Astrocyte of the hippocampus (primary cell): ENCODE measurements around the gene AGPAT3.
A peak's percentile ranks its signal among the peaks of the same experiment; 100 is the strongest.

Source experiments
- DNase-seq: peaks from one replicate; pipeline ENCODE4 v3.0.0; 2011; ENCODE audit warnings: low read depth, low spot score

The AGPAT3 gene

DNA sequence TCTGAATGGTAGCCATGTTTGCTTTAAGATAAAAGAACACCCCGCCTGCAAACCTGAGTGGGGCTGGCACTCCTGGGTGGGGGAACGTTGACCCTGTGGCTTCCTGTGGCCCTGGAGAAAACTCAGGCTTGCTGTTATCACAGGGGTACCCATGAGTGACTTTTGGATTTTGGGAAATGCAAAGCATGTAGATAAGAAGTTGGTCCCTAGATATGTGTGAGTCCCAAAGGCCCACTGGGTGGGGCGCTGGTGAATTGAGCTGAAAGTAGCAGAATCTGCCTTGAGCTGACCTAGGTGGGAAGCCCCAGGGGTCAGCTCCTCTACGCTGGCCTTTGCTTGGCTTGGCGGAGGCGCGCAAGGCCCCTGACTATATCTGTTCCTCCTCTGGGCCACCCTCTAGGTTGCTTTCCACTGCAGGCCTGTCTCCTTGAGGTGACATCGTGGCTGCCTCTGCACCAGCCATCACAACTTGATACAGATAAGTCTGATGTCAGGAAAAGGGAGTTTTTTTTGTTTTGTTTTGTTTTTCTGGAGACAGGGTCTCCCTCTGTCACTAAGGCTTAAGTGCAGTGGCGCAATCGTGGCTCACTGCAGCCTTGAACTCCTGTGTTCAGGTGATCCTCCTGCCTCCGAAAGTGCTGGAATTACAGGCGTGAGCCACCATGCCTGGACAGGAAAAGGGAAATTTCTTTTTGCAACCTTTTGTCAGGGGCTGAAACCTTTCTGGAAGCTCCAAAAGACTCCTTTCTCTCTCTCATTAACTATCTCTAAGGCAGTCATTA, 72.2 kb downstream of the AGPAT3 start:
- no peak for DNase-seq

DNA sequence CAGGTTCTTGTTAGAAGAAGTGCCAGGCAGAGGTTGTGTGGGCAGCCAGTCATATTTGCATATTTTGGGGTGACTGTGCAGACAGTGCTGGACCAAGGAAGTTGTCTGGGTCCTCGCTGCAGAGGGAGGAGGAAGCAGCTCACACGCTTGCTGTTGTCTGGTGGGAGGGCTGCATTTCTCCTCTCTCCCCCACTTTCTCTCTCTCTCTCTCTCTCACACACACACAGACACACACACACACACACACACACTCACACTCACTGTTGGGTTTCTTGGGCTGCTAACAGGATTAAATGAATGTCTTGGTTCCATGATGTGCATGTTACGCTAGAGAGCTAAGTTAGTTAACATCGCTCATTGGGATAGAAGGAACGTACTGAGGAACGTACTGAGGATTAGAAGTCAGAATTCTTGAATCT, 72.9 kb downstream of the AGPAT3 start:
- DNase-seq = no peak

DNA sequence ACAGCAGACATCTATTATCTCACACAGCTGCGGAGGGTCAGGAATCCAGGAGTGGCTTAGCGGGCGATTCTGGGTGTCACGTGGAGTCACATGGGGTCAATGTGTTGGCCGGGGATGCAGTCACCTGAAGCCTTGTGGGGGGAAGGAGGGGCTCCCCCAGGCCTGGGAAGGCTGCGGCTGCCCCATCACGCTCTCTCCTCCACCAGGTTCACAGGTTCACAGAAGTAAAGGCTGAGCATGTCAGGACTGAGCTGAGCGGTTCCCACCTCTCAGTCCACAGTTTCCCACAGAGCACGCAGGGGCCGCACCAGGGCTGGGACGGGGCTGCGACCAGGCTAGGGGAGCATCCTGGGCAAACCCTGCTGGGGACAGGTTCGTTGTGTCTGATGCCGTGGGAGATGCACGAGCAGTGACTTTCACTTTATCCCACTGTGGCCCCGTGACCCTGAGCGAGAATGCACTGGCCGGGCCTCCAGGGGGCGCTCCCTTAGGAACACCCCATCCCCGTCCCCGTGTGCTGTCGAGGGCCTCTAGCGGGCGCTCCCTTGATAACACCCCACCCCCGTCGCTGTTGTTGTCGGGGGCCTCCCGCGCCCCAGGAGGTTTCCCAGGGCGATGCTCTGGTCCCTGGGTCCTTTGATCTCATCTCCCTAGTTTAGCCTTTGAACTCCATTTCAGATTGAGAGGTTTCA, 73.9 kb downstream of the AGPAT3 start:
- peak; percentile 84 for DNase-seq

DNA sequence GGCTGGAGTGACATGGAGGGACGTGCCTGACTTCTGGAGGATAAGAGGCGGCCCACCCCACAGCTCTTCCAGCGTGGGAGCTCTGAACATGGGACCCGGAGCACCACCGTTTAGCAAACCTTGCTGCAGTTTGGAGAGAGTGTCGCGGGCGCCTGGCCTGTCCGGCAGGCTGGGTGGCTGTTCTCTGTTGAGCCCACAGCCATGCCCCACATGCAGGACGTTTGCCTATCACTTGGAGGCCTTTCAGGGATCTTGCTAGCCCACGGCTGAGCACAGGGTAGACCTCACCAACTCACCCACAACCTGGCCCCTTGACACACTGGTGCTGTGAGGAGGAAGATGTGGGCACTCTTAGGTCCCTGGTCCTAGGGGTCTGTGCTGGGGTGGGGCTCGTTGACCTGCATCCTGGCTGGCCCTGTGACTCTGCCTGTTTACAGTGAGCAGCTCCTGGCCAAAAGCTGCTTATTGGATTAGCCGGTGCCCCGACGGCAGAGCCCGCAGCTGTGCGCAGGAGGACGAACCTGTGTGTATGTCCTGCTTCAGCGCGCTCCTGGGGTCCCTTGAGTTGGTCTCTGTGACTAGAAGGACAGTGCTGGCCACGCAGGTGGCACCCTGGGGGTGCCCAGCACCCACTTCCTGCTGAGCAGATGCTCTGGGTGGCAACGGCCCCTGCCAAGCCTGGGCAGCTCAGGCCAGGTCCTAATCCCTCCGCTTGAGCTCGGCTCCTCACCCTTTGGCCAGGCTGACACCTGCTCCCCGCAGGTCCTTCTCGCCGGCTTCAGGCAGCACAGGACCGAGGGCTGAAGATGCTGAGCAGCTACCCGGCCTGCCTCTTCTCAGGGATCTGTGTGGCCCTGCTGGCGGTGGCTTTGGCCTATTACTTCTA, 74.7 kb downstream of the AGPAT3 start:
- DNase-seq = no peak

DNA sequence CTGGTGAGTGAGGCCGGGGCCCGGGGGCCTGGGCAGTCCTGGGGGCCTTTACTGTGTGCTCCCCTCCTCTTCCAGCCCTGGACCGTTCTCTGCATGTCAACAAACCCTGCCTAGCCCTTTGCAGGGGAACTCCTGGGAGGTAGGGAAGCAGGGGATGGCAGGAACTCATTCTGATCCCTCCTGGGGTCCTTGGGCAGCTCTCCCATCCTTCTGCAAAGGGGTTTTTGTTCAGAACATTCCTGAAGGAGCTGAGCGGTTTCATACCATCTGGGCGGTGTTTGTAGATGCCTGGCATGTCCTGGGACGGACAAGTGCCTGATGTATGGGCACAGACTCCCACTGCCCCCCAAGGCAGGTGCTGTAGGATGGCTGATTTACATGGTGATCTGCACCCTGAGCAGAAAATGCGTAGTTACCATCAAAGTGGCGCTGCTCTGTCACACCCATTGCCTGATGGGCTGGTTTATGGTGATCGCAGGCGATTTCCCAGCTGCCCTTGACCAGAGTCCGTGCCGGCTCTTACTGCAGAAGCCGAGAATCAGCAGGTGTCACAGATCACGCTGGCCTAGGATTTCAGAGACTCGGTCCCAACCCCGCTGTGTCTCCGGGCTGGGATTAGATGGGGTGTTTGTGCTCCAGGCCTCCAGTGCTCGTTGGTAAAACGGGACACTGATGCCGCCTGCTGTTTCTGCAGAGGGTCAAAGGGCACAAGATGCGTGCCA, 75.5 kb downstream of the AGPAT3 start:
- DNase-seq = no peak

DNA sequence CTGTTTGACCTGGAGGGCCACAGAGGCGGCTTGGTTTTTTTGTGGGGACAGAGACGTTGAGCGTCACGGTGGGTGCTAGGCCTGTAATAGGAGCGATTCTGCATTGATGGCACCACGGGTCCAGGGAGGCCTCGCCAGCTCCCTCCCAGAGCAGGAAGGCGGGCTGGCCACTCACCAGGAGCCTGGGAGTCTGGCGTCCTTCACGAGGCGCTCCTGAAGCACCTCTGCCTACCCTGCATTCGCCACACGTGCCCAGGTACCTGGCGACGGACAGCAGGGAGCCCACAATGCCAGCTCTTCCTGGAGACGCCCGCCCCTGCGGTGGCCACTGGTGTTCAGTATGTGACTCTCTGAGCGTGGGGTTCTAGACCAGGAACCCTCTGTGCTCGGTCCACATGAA, 77.2 kb downstream of the AGPAT3 start:
- no peak for DNase-seq

DNA sequence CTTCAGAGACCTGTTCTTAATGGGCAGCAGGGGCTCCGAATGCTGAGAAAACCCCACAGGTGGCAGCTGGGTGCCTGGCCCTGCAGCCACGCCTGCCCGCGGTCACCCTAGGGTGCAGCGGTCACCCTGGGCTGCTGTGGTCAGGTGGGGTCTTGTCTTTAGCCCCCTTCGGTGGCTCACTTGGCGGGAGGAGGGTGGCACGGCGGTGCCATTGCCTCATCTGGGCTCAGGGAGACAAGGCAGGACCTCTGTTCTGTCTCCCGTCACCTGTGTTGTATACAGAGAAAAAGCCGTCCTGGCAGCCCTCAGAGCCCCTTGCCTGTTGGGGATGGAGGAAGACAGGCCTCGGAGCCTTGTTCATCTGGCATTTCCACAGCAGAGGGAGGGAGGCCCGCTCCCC, 77.6 kb downstream of the AGPAT3 start:
- DNase-seq = no peak

DNA sequence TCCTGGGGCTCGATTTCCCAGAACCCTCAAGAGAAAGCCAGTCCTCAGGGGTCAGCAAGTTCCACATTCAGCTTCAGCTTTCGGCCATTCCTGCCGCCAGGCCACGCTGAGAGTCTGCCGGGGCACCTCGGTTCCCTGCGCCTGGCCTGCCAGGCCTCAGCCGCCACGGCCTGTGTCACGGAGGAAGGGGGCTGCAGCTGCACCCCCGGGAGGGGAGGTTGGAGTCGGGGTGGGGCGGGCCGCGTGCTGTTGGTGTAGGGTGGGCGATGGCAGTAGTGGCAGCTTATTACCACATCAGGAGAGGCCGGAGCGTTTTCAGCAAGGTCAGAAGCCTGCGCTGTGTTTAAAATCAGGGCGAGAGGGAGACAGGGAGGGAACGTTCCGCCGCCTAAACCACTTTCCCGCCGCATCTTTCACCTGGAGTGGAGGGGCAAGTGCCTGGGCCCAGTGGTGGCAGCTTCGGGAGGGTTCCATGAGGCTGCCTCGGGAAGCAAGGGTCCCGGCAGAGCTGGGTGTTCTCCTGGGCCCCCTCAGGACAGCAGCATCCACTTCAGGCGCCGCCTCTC, 78.6 kb downstream of the AGPAT3 start:
- DNase-seq = no peak

DNA sequence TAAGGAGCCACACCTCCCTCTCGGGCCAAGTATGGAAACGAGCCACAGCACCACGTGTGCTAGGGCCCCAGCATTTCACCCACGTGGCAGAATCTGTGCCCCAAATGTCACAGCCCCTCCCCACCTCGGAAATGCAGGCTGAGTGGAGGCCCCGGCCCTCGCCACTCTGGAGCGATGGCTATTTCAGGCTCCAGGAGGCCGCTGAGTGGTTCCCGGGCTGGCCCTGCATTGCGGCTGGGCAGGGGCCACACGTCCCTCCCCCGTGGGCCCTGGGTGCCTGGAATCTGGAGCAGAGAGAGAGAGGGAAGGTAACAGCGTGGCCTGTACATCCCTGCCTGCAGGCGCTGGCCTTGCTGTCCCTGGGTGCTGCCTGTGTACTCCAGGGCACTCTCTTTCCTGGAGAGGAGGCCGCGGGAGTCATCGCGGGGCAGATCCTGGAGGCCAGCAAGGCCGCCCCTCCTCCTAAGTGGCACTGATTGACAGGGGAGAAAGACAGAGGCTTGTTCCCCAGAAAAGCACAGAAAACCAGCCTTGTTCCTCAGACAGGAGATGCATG, 79.1 kb downstream of the AGPAT3 start:
- DNase-seq = no peak

DNA sequence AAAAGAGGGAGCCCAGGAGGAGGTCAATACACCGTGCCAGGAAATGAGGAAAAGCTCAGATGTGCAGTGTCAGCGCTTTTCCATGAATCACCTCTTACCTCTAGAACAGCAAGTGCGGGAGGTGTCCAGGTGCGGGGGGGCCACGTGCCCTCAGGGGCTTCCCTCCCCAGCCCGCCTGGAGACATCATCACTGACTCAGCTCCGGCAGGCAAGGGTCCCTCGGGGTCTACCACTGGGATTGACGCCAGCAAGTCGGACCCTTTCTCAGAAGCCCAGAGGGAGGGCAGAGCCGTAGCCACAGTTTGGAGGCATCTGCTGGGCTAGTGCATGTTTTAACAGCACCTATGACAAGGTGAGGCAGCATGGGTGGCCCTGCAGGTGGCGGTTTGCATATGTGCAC, 79.7 kb downstream of the AGPAT3 start:
- DNase-seq = no peak

DNA sequence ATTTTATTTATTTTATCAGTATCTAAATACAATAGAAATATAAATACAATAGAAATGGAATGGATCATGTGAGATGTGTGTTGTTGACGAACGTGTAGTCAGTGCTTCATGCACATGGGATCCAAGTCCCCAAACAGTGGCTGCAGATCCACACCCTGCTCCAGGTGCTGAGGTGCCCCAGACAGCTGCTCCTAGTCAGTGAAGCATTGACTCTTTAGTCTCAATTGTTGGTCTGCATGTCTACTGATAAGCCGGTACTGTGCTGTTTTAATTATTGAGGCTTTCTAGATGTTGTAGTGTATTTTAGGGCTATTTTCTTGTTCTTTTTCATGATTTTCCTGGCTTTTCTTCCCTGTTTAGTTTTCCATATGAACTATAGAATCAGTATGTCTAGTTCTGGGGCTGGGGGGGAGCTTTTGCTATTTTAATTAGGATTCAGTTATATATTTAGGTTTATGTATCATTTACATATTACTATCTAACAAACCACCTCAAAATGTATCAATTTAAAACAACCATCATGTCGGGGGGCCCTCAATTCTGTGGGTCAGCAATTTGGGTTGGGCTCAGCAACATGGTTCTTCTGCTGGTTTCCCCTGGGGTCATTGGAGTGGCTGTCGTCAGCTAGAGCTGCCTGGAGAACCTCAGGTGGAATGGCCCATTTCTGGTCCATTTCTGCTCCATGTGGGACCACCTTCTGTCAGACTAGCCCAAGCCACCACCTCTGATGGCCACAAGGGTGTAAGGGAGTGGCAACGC, 83.9 kb downstream of the AGPAT3 start:
- no peak for DNase-seq

DNA sequence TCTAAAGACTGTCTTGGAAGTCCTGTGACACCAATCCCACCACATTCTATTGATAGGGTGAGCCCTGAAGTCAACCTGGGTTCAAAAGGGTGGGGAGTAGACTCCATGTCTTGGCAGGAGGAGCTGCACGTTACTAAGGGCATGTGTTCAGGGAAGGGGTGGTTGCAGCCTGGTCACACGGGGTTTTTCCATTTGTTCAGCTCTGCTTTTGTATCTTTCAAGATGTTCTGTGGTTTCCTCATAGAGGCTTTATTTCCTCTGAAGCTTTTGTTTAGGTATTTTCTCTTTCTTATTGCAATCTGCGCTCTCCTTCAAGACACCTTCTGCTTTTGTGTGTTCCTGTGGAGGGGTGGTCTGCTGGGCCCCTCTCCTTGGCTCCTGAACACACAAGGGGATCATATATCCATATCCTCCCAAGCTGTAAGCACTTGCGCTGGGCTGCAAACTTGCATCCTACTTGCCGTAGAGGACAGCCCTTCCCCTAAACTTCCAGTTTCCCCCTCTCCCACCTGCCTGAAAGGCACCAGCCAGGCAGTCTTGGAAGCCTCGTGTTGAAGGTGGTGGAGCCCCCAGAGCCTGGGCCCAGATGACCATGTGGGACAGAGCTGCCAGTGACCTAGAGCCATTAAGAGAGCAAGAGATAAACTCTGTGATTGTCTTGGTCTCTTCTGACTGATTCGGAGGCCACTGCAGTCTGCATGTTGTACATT, 84.6 kb downstream of the AGPAT3 start:
- no peak for DNase-seq

DNA sequence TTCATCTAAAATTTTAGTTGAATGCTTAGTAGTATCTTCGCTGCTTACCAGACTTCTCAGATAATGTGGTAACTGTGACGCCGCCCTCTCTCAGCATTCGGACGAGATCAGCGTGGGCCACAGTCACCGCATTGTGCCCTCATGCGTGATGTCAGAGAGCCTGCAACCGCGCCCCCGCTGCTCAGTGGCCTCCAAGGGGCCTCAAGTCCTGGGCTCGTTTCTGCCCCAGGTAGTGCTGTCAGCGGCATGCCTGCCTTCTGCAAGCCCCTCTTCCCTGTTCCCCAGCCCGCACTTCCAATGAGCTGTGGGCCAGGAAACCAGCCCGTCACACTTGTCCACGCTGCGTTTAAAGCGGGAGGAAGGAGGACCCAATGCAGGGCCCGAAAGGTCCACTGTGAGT, 85.5 kb downstream of the AGPAT3 start:
- no peak for DNase-seq

DNA sequence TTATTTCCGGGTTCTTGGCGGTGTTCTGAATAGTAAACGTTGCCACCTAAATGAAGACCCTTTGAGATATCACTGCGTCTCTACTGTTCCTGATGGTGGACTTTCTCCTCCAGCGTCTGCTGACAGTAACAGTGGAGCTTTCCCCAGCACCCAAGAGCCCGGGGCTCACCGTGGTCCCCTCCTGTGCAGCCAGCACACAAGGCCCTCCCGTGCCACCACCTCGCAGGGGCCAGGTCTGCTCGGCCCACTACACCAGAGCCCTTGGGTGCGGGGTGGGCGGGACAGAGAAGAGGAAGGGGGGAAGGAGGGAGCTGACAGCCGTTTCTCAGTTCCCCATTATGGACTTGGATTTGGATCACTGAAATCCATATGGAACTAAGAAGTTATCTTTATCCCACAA, 85.9 kb downstream of the AGPAT3 start:
- DNase-seq = no peak

DNA sequence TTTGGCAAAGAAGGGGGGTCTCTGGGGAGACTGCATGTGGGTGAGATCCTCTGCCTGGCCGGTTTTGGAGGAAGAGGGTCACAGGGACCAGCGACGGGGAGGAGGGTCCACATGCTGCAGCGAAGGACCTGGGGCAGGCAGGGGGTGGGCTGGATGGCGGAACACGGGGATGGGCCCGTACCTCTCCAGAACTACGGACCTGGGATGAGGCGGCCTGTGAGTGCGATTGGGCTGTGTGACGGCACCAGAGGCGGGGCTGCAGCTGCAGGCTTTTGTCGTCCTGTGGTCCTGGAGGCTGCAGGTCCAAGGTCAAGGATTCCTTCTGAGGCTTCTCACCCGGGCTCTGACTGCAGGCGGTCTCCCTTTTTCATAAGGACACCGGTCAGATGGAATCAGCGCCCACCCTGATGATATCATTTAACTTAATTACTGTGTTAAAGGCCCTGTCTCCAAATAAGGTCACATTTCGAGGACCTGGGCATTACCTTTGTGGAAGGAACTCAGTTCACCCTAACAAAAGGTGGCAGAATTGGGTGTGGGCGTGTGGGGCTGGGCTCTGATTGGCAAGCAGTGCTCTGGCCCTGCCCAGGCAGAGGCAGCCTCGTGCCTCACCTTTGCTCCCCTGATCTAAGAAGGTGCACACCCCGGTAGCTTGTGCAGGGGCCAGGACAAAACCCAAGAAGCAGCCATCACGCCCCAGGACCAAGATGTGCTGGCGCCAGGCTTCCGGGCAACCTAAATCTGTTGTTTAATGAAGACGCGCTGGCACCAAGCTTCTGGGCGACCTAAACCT, 87.1 kb downstream of the AGPAT3 start:
- no peak for DNase-seq

DNA sequence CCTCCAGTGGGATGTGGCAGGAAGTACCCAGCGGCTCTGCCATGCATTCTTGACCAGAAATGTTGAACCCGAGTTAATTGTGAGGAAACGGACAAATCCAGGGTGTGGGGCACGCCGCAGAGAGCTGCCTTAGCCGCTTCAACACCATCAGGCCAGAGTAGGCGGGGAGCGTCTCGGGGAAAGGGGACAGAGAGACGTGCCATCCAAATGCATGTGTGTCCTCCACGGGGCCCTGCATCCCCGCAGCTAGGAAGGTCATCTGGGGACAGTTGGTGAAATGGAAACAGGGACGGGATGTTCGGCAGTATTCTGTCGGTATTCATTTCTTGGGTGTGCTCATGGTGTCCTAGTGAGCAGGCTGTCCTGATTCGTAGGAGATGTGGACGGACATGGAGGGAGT, 88.0 kb downstream of the AGPAT3 start:
- no peak for DNase-seq

DNA sequence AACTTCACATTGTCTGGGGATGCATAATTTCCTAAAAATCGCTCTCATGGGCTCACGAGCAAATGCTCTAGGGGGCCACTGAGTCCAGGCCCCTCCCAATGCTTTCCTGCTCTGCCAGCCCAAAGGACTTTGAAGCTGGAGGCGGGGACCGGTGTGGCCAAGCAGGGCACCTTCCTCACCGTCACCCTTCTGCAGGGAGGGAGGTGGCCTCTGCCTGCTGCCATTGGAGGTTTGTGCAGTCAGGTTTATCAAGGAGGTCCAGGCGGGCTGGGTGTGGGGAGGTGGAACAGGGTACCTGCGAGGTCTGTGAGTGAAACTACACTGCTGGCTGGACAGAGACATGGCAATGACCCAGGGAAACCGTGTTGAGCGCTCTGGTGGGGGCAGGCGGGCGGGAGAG, 89.0 kb downstream of the AGPAT3 start:
- no peak for DNase-seq

DNA sequence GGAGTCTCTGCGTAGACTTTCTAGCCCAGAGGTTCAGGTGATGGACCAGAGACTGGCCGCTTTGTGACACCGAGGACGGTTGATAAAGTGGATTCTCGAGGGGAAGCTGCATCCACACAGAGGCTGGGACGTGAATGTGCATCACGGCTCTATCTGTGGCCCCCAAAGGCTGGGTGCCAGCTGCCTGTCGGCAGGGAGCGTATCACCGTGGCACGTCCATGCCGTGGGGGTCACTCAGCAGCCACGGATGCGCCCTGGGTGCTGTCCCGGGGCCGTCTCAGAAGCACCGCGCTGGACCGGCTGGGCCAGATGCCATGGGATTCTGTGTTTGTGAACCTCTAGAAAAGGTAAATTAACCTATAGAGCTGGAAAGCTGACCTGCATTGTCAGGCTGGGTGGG, 89.9 kb downstream of the AGPAT3 start:
- no peak for DNase-seq
